BE2C (cell line): Measurements from ENCODE around the gene CNPY1.

ENCODE experiments used
- DNase-seq: peaks from one replicate; pipeline ENCODE4 v3.0.0-alpha.2; 2020
- H3K27me3 ChIP-seq: fragments of 250-450 bp; sonication (Bioruptor Pico); 2 replicates; pipeline ENCODE4 v1.5.1; 2020; ENCODE audit warnings: mild to moderate bottlenecking
- H3K36me3 ChIP-seq: fragments of 250-450 bp; sonication (Bioruptor Pico); 2 replicates; pipeline ENCODE4 v1.5.1; 2020; ENCODE audit warnings: mild to moderate bottlenecking
- H3K4me1 ChIP-seq: fragments of 250-450 bp; sonication (Bioruptor Pico); 2 replicates; pipeline ENCODE4 v1.5.1; 2020
- H3K4me3 ChIP-seq: 2 replicates; pipeline ENCODE4 v1.5.1; 2011; ENCODE audit warnings: low read depth, low read length
- H3K9me3 ChIP-seq: fragments of 250-450 bp; sonication (Bioruptor Pico); 2 replicates; pipeline ENCODE4 v1.5.1; 2020
- TF ChIP-seq, protein P1 (sequence below): IDR thresholded peaks from 2 replicates; pipeline ENCODE4 v1.5.1; 2012; ENCODE audit warnings: mild to moderate bottlenecking, low read depth, low read length

CNPY1 gene

DNA sequence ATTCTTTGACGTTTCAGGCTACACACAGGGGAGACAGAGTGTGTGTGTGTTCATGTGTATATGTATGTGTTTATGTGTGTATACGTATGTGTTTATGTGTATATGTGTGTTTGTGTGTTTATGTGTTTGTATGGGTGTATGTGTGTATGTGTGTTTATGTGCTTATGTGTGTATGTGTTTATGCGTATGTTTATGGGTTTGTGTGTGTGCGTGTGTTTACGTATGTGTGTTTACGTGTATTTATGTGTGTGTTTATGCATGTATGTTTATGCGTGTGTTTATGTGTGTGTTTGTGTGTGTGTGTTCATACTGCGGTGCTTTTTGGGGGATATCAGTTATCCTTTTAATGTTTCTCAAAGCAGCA lies 39.2 kb upstream of the CNPY1 start:
- DNase-seq = no peak
- no peaks in the 10 kb centered on the region for H3K27me3 ChIP-seq
- H3K9me3 ChIP-seq = no peaks in the 10 kb centered on the region
- TF ChIP-seq, protein P1, sequence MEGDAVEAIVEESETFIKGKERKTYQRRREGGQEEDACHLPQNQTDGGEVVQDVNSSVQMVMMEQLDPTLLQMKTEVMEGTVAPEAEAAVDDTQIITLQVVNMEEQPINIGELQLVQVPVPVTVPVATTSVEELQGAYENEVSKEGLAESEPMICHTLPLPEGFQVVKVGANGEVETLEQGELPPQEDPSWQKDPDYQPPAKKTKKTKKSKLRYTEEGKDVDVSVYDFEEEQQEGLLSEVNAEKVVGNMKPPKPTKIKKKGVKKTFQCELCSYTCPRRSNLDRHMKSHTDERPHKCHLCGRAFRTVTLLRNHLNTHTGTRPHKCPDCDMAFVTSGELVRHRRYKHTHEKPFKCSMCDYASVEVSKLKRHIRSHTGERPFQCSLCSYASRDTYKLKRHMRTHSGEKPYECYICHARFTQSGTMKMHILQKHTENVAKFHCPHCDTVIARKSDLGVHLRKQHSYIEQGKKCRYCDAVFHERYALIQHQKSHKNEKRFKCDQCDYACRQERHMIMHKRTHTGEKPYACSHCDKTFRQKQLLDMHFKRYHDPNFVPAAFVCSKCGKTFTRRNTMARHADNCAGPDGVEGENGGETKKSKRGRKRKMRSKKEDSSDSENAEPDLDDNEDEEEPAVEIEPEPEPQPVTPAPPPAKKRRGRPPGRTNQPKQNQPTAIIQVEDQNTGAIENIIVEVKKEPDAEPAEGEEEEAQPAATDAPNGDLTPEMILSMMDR = no peak
- peaks cover 27% of the 10 kb centered on the region for H3K4me1 ChIP-seq
- H3K36me3 ChIP-seq = no peaks in the 10 kb centered on the region
- H3K4me3 ChIP-seq = peak overlapping the region; percentile 35

DNA sequence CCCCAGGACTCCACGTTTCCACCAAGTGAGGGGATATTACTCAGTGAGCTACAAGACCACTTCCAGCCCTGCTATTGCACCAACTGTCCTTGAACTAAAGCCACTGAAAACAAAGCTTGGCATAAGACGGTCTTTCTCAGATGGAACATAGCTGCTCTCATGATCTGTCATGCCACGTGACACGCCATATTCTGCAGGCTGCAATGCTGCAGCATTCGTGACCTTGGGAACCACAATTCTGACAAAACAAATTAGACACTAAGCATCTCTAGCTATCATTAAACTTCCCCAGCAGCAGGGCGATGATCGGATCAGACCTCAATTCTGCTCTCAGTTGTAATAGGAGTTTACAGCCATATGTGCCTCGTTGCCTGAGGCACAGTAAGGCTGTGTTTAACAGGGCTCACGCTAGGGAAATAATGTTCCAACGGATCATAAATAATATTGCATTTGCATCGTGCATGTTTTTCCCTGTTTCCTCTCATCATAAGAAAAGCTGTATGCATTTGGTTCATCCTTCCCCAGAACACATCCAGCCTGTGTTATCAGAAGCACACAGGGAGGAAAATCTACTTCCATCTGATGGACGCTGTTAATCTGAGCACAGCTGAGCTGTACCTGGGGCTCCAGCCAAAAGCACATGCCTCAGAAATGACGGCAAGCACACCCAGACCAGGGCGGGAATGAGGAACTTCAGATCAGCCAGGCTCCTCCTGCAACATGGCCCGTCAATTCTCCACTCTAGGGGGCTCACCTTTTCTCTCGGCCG lies 38.6 kb upstream of the CNPY1 start:
- Histone ChIP-seq H3K36me3 (no peaks in the 10 kb centered on the region), H3K9me3 (no peaks in the 10 kb centered on the region), H3K4me3 (peak overlapping the region; percentile 35), H3K4me1 (peaks cover 23% of the 10 kb centered on the region), H3K27me3 (no peaks in the 10 kb centered on the region)
- peak; percentile 49 for DNase-seq
- TF ChIP-seq, protein P1 = 0 out of 2 replicates have a peak, but pooled peaks have one; percentile 10

DNA sequence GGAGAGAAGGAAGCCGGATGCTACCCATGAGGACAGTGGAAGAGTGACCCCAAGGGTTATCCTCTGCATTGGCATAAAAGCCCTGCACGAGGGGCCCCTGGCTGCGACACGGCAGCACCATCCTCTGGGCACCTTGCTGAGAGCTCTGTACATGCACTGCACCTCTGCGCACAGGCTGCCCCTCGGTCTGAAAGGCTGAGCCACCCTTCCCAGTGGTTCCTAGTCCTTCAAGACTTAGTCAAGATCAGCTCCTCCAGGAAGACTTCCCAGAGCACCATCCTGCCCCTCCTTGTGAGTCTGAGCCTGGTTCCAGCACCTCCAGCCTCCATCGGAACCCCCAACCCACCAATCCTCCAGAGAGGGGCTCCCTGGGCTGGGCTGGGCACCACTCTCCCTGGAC lies 37.9 kb upstream of the CNPY1 start:
- DNase-seq = no peak
- Histone ChIP-seq H3K4me3 (no peak overlapping the region), H3K36me3 (no peaks in the 10 kb centered on the region), H3K4me1 (peaks cover 18% of the 10 kb centered on the region), H3K27me3 (no peaks in the 10 kb centered on the region), H3K9me3 (no peaks in the 10 kb centered on the region)
- TF ChIP-seq, protein P1 = no peak

DNA sequence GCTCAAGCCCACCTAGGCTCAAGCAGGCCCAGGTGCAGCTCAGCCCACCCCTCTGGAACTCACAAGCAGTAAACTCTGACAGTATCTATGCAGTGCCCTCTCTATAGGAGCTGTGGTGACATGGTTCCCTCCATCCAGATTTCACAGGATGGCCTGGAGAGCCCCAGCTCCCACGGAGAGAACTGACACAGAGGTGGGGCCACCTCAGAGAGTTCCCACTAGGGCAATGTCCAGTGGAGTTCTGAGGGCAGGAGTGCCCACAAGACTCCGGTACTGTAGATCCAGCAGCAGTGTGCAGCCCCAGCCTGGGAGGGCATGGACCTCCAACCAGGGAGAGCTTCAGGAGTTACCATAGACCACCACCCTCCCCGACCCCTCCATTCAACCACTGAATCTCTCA lies 37.3 kb upstream of the CNPY1 start:
- TF ChIP-seq, protein P1 = no peak
- H3K4me3 ChIP-seq = no peak overlapping the region

DNA sequence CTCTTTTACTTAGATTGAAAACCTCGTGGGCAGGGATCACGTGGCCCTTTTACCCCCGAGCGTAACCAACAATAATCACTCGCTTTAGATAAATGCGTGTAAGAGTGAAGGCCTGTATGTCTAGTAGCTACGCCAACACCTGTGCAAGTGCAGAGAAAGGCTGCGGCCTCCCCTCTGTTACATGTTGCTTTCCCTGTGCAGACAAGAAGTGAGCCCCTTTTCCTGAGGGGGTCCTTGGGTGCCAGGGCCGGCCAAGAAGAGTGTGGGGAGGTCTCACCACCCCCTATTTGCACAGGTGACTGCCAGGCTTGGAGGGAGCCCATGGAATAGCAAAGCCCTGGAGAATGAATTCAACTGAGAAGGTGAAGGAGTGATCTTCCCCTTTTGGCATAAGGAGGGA lies 35.6 kb upstream of the CNPY1 start:
- peaks cover 14% of the 10 kb centered on the region for H3K4me1 ChIP-seq
- TF ChIP-seq, protein P1 = no peak
- no peaks in the 10 kb centered on the region for H3K9me3 ChIP-seq
- DNase-seq = no peak
- H3K36me3 ChIP-seq = no peaks in the 10 kb centered on the region
- no peak overlapping the region for H3K4me3 ChIP-seq
- H3K27me3 ChIP-seq = no peaks in the 10 kb centered on the region

More for the DNA sequence above, 37.3 kb upstream of the CNPY1 start:
- DNase-seq = no peak
- Histone ChIP-seq H3K4me1 (peaks cover 14% of the 10 kb centered on the region), H3K27me3 (no peaks in the 10 kb centered on the region), H3K9me3 (no peaks in the 10 kb centered on the region), H3K36me3 (no peaks in the 10 kb centered on the region)

DNA sequence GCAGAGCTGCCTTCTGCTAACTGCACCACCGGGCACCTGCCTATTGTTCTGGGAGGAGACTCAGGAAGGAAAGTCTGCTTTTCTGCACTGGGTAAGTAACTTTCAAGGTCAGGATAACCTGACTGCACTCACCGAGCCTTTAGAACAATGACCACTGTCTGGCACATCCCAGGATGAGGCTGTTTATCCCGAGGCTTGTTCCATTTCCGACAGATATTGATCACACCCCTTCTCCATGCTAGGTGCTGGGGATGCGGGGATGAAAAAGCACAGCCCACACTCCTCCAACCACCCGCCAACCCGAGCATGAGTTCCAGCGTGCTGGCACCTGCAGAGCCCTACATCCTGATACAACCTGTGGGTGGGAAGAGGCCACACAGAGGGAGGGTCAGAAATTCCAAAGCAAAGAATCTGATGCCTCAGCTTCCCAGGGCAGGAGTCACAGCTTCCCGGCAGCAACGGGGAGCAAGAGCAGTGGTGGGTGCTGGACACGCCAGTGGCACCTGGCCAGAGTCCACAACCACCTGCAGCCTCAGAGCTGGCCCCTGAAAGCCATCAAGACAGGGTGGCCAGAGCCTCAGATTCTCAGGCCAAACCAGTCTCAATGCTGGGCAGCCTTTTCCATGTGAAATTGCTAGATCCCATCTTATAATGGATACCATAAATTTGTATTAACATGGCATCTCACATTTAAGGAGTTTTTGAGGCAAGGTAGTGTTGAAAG lies 34.9 kb upstream of the CNPY1 start:
- Histone ChIP-seq H3K4me1 (peaks cover 14% of the 10 kb centered on the region), H3K27me3 (no peaks in the 10 kb centered on the region), H3K4me3 (no peak overlapping the region), H3K36me3 (no peaks in the 10 kb centered on the region), H3K9me3 (no peaks in the 10 kb centered on the region)
- TF ChIP-seq, protein P1 = no peak
- no peak for DNase-seq
